ENCODE measurements around the gene RETSAT. TPM values are rescaled to one million over a fixed set of nuclear protein-coding genes. Genes with fewer than 3 reads are reported as not detected.

The RETSAT gene
- total and polyA plus RNA-seq, 2 of the 13 experiments (the other 11 are each of a cell fraction or from before 2014, with no cell fraction given): 46.7 to 61.0 TPM

- TF ChIP-seq SNAPC2 (CRISPR knock-in tag; IDR thresholded peaks at IDR 0.05) (no peak), ZNF318 (CRISPR knock-in tag; IDR thresholded peaks at IDR 0.05) (0 out of 2 replicates have a peak, but pooled peaks have one; percentile 71), ISX (CRISPR knock-in tag; conservative IDR thresholded peaks at IDR 0.05) (no peak), CCDC6 (CRISPR knock-in tag; IDR thresholded peaks at IDR 0.05) (0 out of 2 replicates have a peak, but pooled peaks have one; percentile 53), EEA1 (CRISPR knock-in tag; IDR thresholded peaks at IDR 0.05; ENCODE audit: borderline replicate concordance) (0 out of 2 replicates have a peak, but pooled peaks have one; percentile 26), HNRNPUL1 (IDR thresholded peaks at IDR 0.05; ENCODE audit: low read depth, low read length) (no peak), POLR2A (IDR thresholded peaks at IDR 0.05; ENCODE audit: insufficient read depth in 1 of 2, low read depth in 2 of 2, low read length in 2 of 2) (peak in 1 of 2 experiments; percentile 21; a peak in 1 of 4 replicates)
Measured at GRCh38 chr2:85323351-85323987, 30.9 kb downstream of the RETSAT start (continued).

Measured in HepG2 (cell line).